DOHH2 (cell line): ENCODE measurements around the gene ADK.

Experiments used
- CTCF ChIP-seq: fragments of 200-600 bp; sonication (generic); IDR thresholded peaks from one replicate; pipeline ENCODE4 v1.5.1; 2014; ENCODE audit warnings: antibody characterized with exemption, mild to moderate bottlenecking, low read depth, low read length; ENCODE audit not compliant: poor library complexity, severe bottlenecking
- EZH2phosphoT487 ChIP-seq: fragments of 200-600 bp; sonication (generic); IDR thresholded peaks from 2 replicates; pipeline ENCODE4 v1.6.1; 2017; ENCODE audit warnings: borderline replicate concordance, mild to moderate bottlenecking, antibody characterized with exemption, low read length, moderate library complexity, mixed read lengths

DNA sequence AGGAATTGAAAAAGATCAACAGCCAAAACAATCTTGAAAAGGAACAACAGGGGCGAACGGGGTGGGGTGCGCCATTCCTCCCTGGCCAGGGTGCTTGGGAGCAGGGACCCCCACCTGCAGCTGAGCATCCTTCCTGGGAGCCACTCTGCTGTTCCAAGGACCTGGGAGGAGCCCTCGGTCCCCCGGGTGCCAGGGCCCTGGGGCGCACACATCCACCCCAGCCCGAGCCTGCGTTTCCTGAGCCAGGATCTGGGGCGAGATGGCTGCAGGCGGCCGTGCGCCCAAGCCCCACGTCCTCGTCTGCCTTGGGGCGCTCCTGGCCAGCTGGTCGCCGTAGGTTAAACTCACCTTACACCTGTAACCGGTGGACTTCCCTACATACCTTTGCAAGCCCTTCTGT lies 11.0 kb upstream of the ADK start:
- TF ChIP-seq CTCF: no peak
- TF ChIP-seq EZH2phosphoT487: no peak
